AG04449 (cell line): ENCODE data around the gene VEZT.

Source experiments
- CTCF ChIA-PET: fragments of 350-600 bp; formaldehyde crosslinking; extraction: SDS; loops from one replicate; lab custom pipeline; 2021; ENCODE audit warnings: antibody characterized with exemption; lab: Yijun Ruan, JAX
- POLR2A ChIA-PET: fragments of 400-600, 350-600 bp; formaldehyde crosslinking; extraction: SDS; loops from one replicate; lab custom pipeline; 2020; ENCODE audit warnings: antibody characterized with exemption, inconsistent platforms; lab: Yijun Ruan, JAX
- DNase-seq: peaks from one replicate; pipeline ENCODE4 v3.0.0-alpha.2; 2010; ENCODE audit warnings: low read depth, low spot score
- H3K4me3 ChIP-seq: 2 replicates; pipeline ENCODE4 v1.5.1; 2011; ENCODE audit warnings: low read depth, mild to moderate bottlenecking, control low read depth, low read length
- TF ChIP-seq, protein P1 (sequence below): IDR thresholded peaks from one replicate; pipeline ENCODE4 v1.5.1; 2011; ENCODE audit warnings: mild to moderate bottlenecking, moderate library complexity, low read length, control low read depth, inconsistent platforms; ENCODE audit not compliant: insufficient read depth; ENCODE audit errors: missing control alignments

VEZT gene

DNA sequence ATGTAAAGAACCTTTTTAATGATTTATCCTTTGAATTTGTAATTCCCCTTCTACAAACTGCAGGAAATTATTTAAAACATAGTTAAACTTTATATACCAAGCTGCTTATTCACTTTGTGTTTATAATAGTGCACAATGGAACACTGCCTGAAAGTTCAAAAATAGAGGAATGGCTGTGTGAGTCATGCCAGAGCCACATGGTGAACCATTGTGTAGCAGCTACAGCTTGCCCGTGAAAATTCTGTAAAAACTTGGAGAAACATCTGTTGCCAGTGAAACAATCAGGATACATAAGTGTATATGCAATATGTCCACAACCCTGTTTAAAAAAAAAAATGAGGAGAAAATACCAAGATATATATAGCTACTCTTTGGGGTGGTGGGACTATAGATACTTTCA is 59.5 kb downstream of the VEZT start:
- peak; percentile 56 for DNase-seq
- POLR2A ChIA-PET: no interaction called here
- CTCF ChIA-PET: interaction anchor here (1.0 to 2.5 kb wide), 4 partner anchors 10 to 160 kb away, joined by 3 to 6 read pairs (median 4); no protein-coding TSS in a partner anchor
- H3K4me3 ChIP-seq: no peak overlapping the region
- TF ChIP-seq, protein P1, sequence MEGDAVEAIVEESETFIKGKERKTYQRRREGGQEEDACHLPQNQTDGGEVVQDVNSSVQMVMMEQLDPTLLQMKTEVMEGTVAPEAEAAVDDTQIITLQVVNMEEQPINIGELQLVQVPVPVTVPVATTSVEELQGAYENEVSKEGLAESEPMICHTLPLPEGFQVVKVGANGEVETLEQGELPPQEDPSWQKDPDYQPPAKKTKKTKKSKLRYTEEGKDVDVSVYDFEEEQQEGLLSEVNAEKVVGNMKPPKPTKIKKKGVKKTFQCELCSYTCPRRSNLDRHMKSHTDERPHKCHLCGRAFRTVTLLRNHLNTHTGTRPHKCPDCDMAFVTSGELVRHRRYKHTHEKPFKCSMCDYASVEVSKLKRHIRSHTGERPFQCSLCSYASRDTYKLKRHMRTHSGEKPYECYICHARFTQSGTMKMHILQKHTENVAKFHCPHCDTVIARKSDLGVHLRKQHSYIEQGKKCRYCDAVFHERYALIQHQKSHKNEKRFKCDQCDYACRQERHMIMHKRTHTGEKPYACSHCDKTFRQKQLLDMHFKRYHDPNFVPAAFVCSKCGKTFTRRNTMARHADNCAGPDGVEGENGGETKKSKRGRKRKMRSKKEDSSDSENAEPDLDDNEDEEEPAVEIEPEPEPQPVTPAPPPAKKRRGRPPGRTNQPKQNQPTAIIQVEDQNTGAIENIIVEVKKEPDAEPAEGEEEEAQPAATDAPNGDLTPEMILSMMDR: no peak

DNA sequence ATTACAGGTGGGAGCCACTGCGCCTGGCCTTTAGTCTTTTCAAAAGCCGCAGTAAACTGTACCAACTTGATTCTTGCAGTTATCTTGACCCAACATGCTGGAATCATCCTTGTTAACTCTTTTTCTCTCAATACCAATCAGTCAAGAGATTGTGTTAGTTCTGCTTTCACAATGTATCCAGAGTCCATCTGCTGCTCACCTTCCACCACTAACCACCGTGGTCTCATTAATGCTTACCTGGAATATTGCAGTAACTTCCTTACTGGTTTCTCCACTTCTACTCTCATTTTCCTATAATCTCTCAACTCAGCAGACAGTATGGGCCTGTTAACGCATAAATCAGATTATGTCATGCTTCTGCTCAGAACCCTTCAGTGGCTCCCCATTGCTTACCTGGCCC is 62.2 kb downstream of the VEZT start:
- POLR2A ChIA-PET: no interaction called here
- TF ChIP-seq, protein P1: no peak
- CTCF ChIA-PET: no interaction called here

DNA sequence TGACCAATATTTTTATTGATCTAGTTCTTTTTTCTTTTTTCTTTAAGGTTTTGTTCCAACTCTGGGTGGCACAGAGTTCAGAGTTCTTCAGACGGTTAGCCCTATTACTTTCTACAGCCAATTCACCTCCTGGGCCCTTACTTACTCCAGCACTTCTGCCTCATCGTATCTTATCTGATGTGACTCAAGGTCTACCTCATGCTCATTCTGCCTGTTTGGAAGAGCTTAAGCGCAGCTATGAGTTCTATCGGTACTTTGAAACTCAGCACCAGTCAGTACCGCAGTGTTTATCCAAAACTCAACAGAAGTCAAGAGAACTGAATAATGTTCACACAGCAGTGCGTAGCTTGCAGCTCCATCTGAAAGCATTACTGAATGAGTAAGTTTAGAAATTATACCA is 64.7 kb downstream of the VEZT start:
- POLR2A ChIA-PET: no interaction called here
- TF ChIP-seq, protein P1: no peak
- H3K4me3 ChIP-seq: no peak overlapping the region
- CTCF ChIA-PET: no interaction called here
- no peak for DNase-seq

More for the DNA sequence above, 62.2 kb downstream of the VEZT start:
- H3K4me3 ChIP-seq: no peak overlapping the region
- DNase-seq: no peak

DNA sequence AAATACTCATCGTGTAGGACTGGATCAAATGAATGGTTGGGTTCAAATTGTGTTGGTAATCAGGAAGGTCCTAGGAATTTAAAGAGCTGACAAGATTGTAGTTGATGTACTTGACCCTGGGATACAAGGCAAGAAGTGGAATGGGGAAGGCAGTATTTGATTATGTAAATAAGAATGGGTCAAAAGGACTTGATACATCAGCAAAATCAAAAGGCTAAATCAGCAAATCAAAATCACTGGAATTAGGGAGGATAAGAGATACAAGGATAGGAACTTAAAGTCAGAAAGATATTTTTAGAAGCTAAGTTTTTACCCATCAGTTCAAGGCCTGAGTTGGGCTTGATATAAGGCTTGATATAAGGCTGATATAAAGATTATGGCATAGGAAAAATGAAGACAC is 65.8 kb downstream of the VEZT start:
- no peak overlapping the region for H3K4me3 ChIP-seq
- DNase-seq: no peak
- ChIA-PET CTCF (interaction anchor here (1.1 kb wide), 1 partner anchor 9 kb away, joined by 4 read pairs; no protein-coding TSS in a partner anchor), POLR2A (no interaction called here)
- TF ChIP-seq, protein P1: no peak

DNA sequence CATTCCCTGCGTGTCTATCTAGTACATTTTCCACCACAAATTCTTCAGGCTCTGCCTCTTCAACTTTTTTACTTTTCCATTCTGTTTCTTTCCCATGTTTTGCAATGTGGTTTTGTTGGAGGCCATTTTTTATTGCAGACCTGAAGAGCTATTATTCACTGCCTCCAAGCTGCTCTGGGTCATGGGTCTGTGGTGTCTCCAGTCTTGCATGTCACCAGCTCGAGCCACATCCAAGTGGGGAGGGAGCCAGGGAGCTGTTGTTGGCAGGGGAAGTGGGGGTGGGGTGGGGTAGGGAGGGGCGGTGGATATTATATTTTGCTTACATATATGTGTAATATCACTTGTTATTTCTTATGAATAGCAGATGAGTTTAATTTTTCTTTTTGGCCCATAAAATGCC is 69.1 kb downstream of the VEZT start:
- no peak overlapping the region for H3K4me3 ChIP-seq
- ChIA-PET POLR2A (no interaction called here), CTCF (interaction anchor here (1.2 kb wide), 1 partner anchor 9 kb away, joined by 3 read pairs; no protein-coding TSS in a partner anchor)
- DNase-seq: no peak
- TF ChIP-seq, protein P1: no peak

DNA sequence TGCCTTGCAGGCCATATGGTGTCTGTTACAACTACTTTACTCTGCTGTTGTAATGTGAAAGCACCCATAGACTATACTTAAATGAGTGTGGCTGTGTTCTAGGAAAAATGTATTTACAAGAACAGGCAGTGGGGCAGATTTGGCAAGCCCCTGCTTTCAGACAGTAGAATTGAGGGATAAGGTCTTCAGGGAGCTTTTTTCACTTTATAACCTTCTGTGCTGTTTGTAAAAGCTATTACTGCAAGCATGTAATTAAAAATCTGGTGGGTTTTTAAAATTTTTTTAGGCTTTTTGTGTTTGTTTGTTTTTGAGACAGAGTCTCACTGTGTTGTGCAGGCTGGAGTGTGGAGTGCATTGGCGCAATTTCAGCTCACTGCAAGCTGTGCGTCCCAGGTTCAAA is 73.9 kb downstream of the VEZT start:
- ChIA-PET POLR2A (no interaction called here), CTCF (interaction anchor here (0.9 to 1.3 kb wide), 3 partner anchors 9 to 174 kb away, joined by 3 to 4 read pairs (median 3); no protein-coding TSS in a partner anchor)

More for the DNA sequence above, 73.9 kb downstream of the VEZT start:
- TF ChIP-seq, protein P1: no peak
- no peak overlapping the region for H3K4me3 ChIP-seq
- no peak for DNase-seq
